ENCODE results near the gene CILP2. TPM values are rescaled to one million over a fixed set of nuclear protein-coding genes. Genes with fewer than 3 reads are reported as not detected.

The CILP2 gene
- polyA plus RNA-seq, 3 donors = 0.12 to 0.15 (median 0.13) TPM

GRCh38 chr19:19541616-19542015, 3.6 kb downstream of the CILP2 start:
- DNase-seq (ENCODE audit: low read depth in 3 of 3, low spot score in 2 of 3) = no peak

GRCh38 chr19:19542507-19542906, 4.4 kb downstream of the CILP2 start:
- no peak for DNase-seq (ENCODE audit: low read depth in 3 of 3, low spot score in 2 of 3)

DNA sequence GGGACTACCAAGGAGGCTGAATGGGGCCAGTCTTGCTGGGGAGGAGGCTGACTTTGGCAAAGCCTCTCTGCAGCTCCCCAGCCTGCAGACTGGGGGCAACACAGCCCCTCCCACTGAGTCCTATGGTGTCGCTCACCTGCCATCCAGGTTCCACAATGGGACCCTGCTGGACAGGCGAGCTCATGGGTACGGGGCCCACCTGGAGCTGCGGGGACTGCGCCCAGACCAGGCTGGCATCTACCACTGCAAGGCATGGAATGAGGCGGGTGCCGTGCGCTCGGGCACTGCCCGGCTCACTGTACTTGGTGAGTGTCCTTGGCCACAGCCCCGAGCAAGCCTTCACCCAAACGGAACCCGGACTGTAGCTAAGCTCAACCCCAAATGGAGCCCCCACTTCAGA, 5.0 kb downstream of the CILP2 start:
- DNase-seq (ENCODE audit: low read depth in 3 of 3, low spot score in 2 of 3) = no peak

- no peak for DNase-seq (ENCODE audit: low read depth in 3 of 3, low spot score in 2 of 3)
These were observed 5.6 kb downstream of the CILP2 start for GRCh38 chr19:19543640-19544039.

- DNase-seq (ENCODE audit: low read depth in 3 of 3, low spot score in 2 of 3) = no peak
These were observed 6.3 kb downstream of the CILP2 start for GRCh38 chr19:19544257-19544953.

GRCh38 chr19:19544954-19545591, 7.0 kb downstream of the CILP2 start:
- DNase-seq (ENCODE audit: low read depth in 3 of 3, low spot score in 2 of 3) = no peak

- no peak for DNase-seq (ENCODE audit: low read depth in 3 of 3, low spot score in 2 of 3)
These were observed 7.6 kb downstream of the CILP2 start for GRCh38 chr19:19545707-19546106.

DNA sequence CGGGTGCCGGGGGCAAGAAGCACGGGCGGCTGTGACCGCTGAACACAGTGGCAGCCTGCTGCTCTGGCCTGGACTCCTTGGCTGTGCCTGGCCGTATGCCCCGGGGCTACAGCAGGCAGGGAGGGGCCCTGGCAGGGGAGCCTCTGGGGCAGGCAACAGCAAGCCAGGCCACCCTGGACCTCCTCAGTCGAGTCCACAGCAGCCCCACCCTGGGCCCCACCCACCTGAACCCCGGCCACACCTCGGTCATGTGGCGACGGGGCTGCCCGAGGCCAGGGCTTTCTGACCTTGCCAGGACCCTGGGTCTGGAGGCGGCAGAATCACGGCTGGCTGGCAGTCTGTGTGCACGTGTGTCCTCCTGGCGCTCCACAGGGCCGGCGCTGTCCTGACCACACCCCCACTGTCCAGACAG, 8.7 kb downstream of the CILP2 start:
- no peak for DNase-seq (ENCODE audit: low read depth in 3 of 3, low spot score in 2 of 3)

DNA sequence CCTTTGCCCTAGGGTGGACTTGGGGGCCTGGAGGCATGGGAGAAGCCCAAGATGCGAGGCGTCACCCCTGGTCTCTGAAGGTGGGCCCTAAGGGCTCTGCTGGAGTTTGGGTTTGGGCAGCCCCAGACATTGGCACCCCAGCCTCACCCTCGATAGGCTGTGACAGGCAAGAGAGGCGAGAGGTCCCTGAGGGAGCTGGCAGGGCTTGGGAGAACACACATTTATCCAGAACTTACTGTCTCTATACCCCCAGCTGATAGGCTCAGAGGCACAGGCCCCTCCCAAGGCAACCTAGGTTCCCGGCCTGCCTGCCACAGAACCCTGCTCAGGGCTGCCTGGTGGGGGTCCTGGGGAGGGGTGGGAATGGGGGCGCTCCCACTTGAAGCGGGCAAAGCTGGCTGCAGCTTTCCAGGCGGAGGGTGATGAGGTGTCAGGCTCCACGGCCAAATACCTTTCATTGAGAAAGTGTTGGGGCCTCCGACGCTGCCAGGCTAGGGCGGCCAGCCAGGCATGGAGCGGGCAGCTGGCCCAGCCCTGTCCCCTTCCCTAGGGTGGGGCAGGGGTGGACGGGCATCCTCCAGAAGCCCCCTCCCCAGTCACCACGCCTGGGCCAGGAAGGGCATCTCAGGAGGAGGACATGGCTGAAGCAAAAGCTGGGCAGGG, 9.7 kb downstream of the CILP2 start:
- no peak for DNase-seq (ENCODE audit: low read depth in 3 of 3, low spot score in 2 of 3)

DNA sequence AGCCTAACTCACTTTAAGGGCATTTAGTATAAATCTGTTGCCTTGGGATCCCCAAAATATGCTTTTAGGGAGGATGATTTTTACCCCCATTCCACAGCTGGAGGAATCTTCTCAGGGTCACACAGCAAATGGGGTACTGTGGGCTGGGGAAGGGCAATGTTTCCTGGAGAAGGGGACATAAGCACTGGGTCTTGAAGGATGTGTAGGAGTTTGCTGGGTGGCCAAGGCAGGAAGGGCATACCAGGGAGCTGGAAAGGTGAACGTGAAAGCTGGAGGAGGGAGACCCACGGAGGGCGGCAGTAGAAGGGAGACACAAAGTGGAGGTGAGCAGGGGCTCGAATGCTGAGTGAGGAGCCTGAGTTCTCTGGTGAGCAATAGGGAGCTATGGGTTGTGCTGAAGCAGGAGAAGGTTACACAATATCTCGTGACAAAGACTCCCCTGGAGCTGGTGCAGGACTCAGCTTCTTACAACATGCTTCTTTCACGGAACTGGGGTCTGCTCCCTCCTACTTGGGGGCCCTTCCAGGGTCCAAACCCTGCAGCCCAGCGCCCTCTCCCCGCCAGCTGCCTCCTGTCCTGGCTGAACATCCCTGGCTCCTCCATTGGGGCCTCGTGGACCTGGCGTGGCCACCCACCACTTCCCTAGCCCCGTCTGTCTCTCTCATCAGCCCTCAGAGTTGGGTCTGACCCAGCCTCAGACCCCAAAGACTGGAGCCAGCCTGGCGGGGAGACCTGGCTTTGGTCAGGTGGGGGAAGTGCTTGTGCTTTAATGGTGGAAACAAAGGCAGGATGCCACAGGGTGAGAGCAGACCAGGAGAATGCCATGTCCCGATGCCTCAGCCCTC, 11.1 kb downstream of the CILP2 start:
- DNase-seq (ENCODE audit: low read depth in 3 of 3, low spot score in 2 of 3) = no peak

- DNase-seq (ENCODE audit: low read depth in 3 of 3, low spot score in 2 of 3) = no peak
These were observed 11.9 kb downstream of the CILP2 start for GRCh38 chr19:19549804-19550464.

- DNase-seq (ENCODE audit: low read depth in 3 of 3, low spot score in 2 of 3) = no peak
These were observed 12.4 kb downstream of the CILP2 start for GRCh38 chr19:19550485-19550929.

DNA sequence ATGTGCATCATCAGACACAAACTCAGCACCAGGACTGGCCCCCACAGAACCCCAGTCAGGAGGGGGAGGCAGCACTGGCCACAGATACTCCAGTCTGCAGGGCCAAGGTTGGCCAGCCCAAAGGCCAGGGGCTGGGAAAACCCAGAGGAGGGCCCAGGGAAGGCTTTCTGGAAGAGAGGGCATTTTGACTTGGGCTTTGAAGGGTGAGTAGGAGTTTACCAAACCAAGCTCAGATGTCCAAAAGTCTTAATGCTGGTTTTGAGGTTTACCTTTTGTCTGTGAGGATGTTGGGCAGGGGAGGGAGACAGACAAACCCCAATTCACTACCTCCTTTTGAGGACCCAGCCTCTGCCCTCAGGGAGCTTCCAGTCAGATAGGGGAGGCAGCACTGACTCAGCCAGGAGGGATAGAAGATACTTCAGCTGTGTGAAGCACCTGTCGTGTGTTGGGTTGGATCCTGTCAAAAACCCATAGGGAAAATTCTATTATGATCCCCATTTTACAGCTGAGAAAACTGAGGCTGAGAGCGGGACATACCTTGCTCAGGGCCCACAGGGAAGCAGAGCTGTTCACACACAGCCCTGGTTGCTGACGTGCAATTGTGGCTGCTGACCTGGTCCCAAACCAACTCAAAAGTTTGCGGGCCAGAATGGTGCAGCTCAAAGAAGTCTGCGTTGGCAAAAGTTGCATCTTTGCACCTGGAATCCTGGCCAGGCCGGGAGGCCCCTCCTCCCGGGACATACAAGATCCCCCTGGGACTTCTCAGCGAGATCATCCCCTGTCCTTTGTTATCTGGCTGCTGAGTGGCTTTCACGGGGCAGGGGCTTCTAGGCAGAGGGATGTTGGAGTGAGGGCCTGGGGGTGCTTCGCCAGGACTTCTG, 13.1 kb downstream of the CILP2 start:
- no peak for DNase-seq (ENCODE audit: low read depth in 3 of 3, low spot score in 2 of 3)

DNA sequence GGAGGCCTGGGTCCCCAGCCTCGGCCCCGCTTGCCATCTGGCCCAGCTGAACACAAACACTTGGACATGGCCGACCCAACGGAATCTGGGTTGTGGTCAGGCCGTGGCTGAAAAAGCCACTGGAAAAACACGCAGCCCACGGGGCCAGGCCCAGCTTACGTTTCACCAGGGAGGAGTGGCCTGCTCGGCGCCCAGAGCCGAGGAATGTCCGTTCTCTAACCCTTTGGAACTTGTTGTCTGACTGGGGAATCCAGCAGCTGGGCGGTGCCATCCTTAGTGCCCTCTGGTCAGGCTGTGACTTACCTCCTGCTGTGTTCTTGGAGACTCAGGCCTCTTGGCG, 13.8 kb downstream of the CILP2 start:
- DNase-seq (ENCODE audit: low read depth in 3 of 3, low spot score in 2 of 3) = no peak

DNA sequence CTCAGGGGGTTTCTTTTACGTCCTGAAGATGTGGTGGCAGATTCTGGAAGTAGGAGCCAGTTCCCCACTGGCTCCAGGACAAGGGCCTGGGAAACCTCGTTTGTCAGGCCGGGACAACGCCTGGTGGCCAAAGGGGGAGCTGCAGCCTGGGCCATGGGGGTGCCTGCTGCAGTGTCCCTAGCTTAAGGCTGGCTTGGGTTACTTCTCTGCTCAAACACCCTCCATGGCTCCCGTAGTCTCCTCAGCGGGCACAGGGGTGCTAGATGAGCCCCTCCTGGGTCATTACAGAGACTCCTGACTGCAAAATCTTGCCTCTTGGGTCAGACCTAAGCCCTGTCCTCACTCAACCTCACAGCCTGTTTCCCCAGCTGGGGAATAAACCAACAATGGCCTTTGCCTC, 14.7 kb downstream of the CILP2 start:
- DNase-seq (ENCODE audit: low read depth in 3 of 3, low spot score in 2 of 3) = no peak

- DNase-seq (ENCODE audit: low read depth in 3 of 3, low spot score in 2 of 3) = no peak
These were observed 15.6 kb downstream of the CILP2 start for GRCh38 chr19:19553670-19554069.

GRCh38 chr19:19554074-19555023, 16.3 kb downstream of the CILP2 start:
- no peak for DNase-seq (ENCODE audit: low read depth in 3 of 3, low spot score in 2 of 3)

DNA sequence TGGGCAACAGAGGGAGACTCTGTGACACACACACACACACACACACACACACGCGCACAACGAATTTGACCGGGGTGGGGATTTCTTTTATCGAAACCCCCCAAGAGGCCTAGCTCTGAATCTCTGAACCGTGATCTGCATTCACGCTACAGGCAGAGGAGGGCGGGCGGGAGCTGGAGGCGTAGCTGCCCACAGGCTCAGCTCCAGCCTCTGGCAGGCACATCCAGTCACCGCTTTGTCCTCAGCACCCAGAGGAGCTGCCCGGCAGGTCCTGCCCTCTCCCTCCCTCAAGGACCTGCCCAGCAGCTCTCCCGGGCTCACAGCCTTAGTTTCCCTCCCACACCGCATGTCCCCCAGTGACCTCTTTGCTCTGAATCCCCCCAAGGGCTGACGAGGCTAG, 20.0 kb downstream of the CILP2 start:
- no peak for DNase-seq (ENCODE audit: low read depth in 3 of 3, low spot score in 2 of 3)

- DNase-seq (ENCODE audit: low read depth in 3 of 3, low spot score in 2 of 3) = no peak
These were observed 20.6 kb downstream of the CILP2 start for GRCh38 chr19:19558636-19559035.
